Retinal pigment epithelial cell (primary cell): ENCODE measurements around the gene MASTL.

Experiments used
- DNase-seq: peaks from one replicate; pipeline ENCODE4 v3.0.0-alpha.2; 2010; ENCODE audit warnings: low read depth
- H3K4me3 ChIP-seq: 2 replicates; pipeline ENCODE4 v1.5.1; 2011; ENCODE audit warnings: mild to moderate bottlenecking, low read length, control low read depth, moderate library complexity
- CTCF ChIP-seq: conservative IDR thresholded peaks from 2 replicates; pipeline ENCODE4 v1.5.1; 2011; ENCODE audit warnings: low read depth, low read length, control low read depth, inconsistent platforms

MASTL gene

GRCh38 chr10:27188259-27188658, 33.1 kb downstream of the MASTL start:
- no peak overlapping the region for H3K4me3 ChIP-seq
- no peak for TF ChIP-seq CTCF
- DNase-seq: peak; percentile 53

DNA sequence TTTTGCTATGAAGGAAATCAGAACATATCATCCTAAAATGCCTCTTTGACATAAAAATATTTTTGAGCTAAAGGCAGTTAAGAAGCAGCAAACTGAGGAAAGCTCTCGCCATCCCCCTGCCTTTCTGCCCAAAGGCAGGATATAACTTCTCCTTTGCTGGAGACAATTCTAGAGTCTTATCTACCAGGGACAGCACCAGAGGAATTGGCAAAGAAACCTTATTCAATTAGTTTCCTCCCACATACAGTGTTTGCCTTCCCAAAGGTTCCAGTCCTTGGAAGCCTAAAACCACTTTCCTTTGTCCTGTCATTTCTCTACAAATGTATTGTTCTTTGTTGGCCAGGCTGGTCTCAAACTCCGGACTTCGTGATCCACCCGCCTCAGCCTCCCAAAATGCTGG, 33.7 kb downstream of the MASTL start:
- no peak overlapping the region for H3K4me3 ChIP-seq
- no peak for TF ChIP-seq CTCF
- DNase-seq: no peak

- no peak overlapping the region for H3K4me3 ChIP-seq
- no peak for TF ChIP-seq CTCF
- no peak for DNase-seq
These were observed 35.4 kb downstream of the MASTL start for GRCh38 chr10:27190508-27190907.

- peak; percentile 98 for DNase-seq
- TF ChIP-seq CTCF: no peak
- no peak overlapping the region for H3K4me3 ChIP-seq
These were observed 37.1 kb downstream of the MASTL start for GRCh38 chr10:27192284-27192683.

DNA sequence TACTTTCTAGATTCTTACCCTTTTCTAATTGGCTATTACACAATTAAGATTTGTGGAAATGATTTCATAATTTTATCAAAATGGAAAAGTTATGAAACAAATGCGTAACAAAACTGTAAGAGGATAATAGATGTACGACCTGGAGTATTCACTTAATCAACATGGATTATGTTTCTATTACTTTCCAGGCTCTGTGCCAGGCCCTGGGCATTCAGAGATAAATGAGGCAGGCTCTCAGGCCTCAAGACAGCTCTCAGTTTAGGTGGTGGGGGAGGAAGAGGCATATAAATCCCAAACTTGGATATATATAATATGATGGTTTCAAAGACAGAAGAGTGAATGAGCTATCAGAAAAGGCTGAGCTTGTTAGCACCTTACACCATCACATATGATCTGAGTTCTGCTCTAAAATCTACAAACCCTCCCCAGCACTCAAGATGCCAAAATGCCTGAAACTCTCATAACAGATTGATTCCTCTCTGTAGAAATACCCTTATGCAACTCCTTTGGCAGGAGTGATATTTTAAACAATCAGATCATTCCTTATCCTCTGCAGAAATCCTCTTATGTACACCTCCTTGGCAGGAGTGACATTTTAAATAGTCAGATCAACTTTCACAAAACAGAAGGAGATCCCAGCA, 42.9 kb downstream of the MASTL start:
- peak; percentile 4 for TF ChIP-seq CTCF
- peak; percentile 62 for DNase-seq
- H3K4me3 ChIP-seq: no peak overlapping the region

GRCh38 chr10:27203806-27204205, 48.7 kb downstream of the MASTL start:
- no peak for TF ChIP-seq CTCF
- no peak overlapping the region for H3K4me3 ChIP-seq
- no peak for DNase-seq

DNA sequence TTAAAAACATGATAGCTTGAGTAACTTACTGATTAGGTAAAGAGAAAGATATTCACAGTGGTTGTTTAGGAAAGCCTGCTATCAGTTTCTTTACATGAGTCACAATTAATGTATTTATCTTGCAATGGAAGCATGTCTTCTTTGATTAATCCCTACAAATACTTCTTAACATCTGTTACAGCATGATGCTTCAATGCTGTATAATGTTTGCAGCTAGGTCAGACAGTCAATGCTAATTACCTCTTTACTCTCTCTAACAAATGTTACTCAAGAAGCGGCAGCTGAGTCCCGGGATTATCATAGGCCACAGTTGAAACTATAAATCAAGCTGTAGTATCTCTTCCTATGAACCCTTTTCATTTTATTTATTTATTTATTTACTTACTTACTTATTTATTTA, 52.2 kb downstream of the MASTL start:
- no peak for DNase-seq
- TF ChIP-seq CTCF: no peak
- H3K4me3 ChIP-seq: no peak overlapping the region
